Gastroesophageal sphincter (tissue), 3 donors: ENCODE results near the gene NBAS.

Source experiments
- CTCF ChIP-seq, 4 experiments: fragments of 200-600 bp in 2 of 4; fragments of 450-650 bp in 2 of 4; sonication (generic) in 1 of 4; IDR thresholded peaks; one replicate each; pipeline ENCODE4 v1.5.1; 2017 to 2019; ENCODE audit warnings: antibody characterized with exemption in 4 of 4, mild to moderate bottlenecking in 2 of 4, moderate library complexity in 2 of 4
- POLR2AphosphoS5 ChIP-seq: sonication (generic); formaldehyde crosslinking; IDR thresholded peaks from one replicate; pipeline ENCODE4 v1.6.1; 2017; ENCODE audit warnings: antibody characterized with exemption

DNA sequence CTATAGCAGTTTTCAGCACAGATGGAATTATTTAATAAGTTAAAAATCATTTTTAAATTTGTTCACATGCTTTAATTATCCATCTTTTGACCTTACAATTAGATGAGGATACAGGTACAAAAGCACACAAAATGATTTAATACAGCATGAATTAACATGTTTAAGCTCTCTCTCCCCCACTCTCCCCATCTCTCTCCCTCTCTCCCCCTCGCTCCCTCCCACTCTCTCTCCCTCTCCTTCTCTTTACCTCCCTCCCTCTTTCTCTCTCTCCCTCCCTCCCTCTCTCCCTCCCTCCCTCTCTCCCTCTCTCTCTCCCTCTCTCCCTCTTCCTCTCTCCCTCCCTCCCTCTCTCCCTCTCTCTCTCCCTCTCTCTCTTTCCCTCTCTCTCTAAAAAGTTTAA, 7.6 kb downstream of the NBAS start:
- no peak for TF ChIP-seq POLR2AphosphoS5
- no peak for TF ChIP-seq CTCF (IDR thresholded peaks at IDR 0.05)
